Measurements from ENCODE around the gene L1TD1. TPM values are rescaled to one million over a fixed set of nuclear protein-coding genes. Genes with fewer than 3 reads are reported as not detected.
A peak's percentile ranks its signal among the peaks of the same experiment; 100 is the strongest.
"Not testable (repeated sequence)": the region's sequence is repeated elsewhere in the genome, so short reads cannot be mapped to it uniquely, and the experiment has no call there.

Gene L1TD1
- polyA plus RNA-seq (2013), result 65.5 and 65.9 TPM in 2 replicates

GRCh38 chr1:62194651-62195544, at the start of gene L1TD1:
Gene L1TD1 (plus strand): TSS chr1:62194849. CDS start chr1:62206629, 11,780 bp downstream.
- H2AFZ ChIP-seq (ENCODE audit: insufficient read depth, low read length, poor library complexity), result peak within 1 kb of the TSS; percentile 64
- peak within 1 kb of the TSS; percentile 95 for H3K4ac ChIP-seq (ENCODE audit: low read depth, low read length)
- peak within 1 kb of the TSS; percentile 76 for H2BK5ac ChIP-seq (ENCODE audit: low read depth, low read length, poor library complexity)

GRCh38 chr1:62159940-62160348, 34.7 kb upstream of the L1TD1 start:
- Histone ChIP-seq H4K91ac (ENCODE audit: low read depth, low read length) (no peak overlapping the region), H2BK5ac (ENCODE audit: low read depth, low read length, poor library complexity) (no peak overlapping the region), H3K14ac (ENCODE audit: low read length) (no peak overlapping the region), H2BK120ac (ENCODE audit: insufficient read depth, low read length, poor library complexity) (no peak overlapping the region), H3K23ac (ENCODE audit: low read length) (no peak overlapping the region), H4K12ac (ENCODE audit: low read depth, low read length) (no peak overlapping the region), H2AFZ (ENCODE audit: insufficient read depth, low read length, poor library complexity) (no peak overlapping the region), H3K9ac (ENCODE audit: low read length) (no peak overlapping the region), H4K8ac (ENCODE audit: low read depth, low read length) (no peak overlapping the region), H3K79me1 (ENCODE audit: low read length) (no peaks in the 10 kb centered on the region), H3K4me2 (ENCODE audit: low read length) (peak overlapping the region; percentile 9), H2AK5ac (ENCODE audit: low read length) (no peak overlapping the region), H3K4me1 (ENCODE audit: control insufficient read depth in 1 of 2, insufficient read depth in 2 of 2, low read length in 2 of 2) (no peaks in the 10 kb centered on the region), H3K4me3 (ENCODE audit: low read depth, low read length) (no peak overlapping the region), H3K27me3 (ENCODE audit: insufficient read depth, low read length) (no peaks in the 10 kb centered on the region), H3K36me3 (ENCODE audit: control insufficient read depth in 1 of 2, insufficient read depth in 2 of 2, low read length in 2 of 2) (peaks cover 8 to 11% of the 10 kb centered on the region in 2 experiments), H3K27ac (ENCODE audit: low read depth, low read length) (no peak overlapping the region), H3K4ac (ENCODE audit: low read depth, low read length) (no peak overlapping the region), H3K9me3 (ENCODE audit: insufficient read depth, low read depth, low read length) (no peaks in the 10 kb centered on the region), H3K79me2 (ENCODE audit: control insufficient read depth, insufficient read depth, low read length, poor library complexity) (no peaks in the 10 kb centered on the region), H3K18ac (ENCODE audit: low read length) (no peak overlapping the region), H2BK12ac (ENCODE audit: low read length) (no peak overlapping the region)
- no peak for DNase-seq
- no CpG with 5 or more reads among the region's 6 CpGs for WGBS (ENCODE audit: extremely low coverage, insufficient coverage, insufficient read length)

More at GRCh38 chr1:62194651-62195544, at the start of gene L1TD1:
- Histone ChIP-seq H3K23ac (ENCODE audit: low read length) (no peak within 1 kb of the TSS), H3K4me3 (ENCODE audit: low read depth, low read length) (peak within 1 kb of the TSS; percentile 99), H4K91ac (ENCODE audit: low read depth, low read length) (peak within 1 kb of the TSS; percentile 85), H3K9ac (ENCODE audit: low read length) (peak within 1 kb of the TSS; percentile 94), H4K12ac (ENCODE audit: low read depth, low read length) (peak within 1 kb of the TSS; percentile 69), H3K79me1 (ENCODE audit: low read length) (peaks cover 10% of the 10 kb centered on the region), H3K4me1 (ENCODE audit: control insufficient read depth in 1 of 2, insufficient read depth in 2 of 2, low read length in 2 of 2) (peaks cover 9 to 11% of the 10 kb centered on the region in 2 experiments), H3K27ac (ENCODE audit: low read depth, low read length) (peak within 1 kb of the TSS; percentile 85), H2AK5ac (ENCODE audit: low read length) (peak within 1 kb of the TSS; percentile 83), H2BK12ac (ENCODE audit: low read length) (peak within 1 kb of the TSS; percentile 89), H3K36me3 (ENCODE audit: control insufficient read depth in 1 of 2, insufficient read depth in 2 of 2, low read length in 2 of 2) (peaks cover 6 to 7% of the 10 kb centered on the region in 2 experiments), H3K27me3 (ENCODE audit: insufficient read depth, low read length) (no peaks in the 10 kb centered on the region), H3K14ac (ENCODE audit: low read length) (peak within 1 kb of the TSS; percentile 93), H3K9me3 (ENCODE audit: insufficient read depth, low read depth, low read length) (no peaks in the 10 kb centered on the region), H3K18ac (ENCODE audit: low read length) (peak within 1 kb of the TSS; percentile 76), H3K4me2 (ENCODE audit: low read length) (peak within 1 kb of the TSS; percentile 96), H4K8ac (ENCODE audit: low read depth, low read length) (peak within 1 kb of the TSS; percentile 87), H2BK120ac (ENCODE audit: insufficient read depth, low read length, poor library complexity) (peak within 1 kb of the TSS; percentile 89), H3K79me2 (ENCODE audit: control insufficient read depth, insufficient read depth, low read length, poor library complexity) (peaks cover 19% of the 10 kb centered on the region)
- peak; percentile 28 to 78 for DNase-seq
- WGBS (ENCODE audit: extremely low coverage, insufficient coverage, insufficient read length), result no CpG with 5 or more reads among the region's 55 CpGs

- no peak overlapping the region for H3K23ac ChIP-seq (ENCODE audit: low read length)
- WGBS (ENCODE audit: extremely low coverage, insufficient coverage, insufficient read length), result no CpG with 5 or more reads among the region's 1 CpG
- no peak overlapping the region for H2AFZ ChIP-seq (ENCODE audit: insufficient read depth, low read length, poor library complexity)
- peaks cover 8 to 11% of the 10 kb centered on the region in 2 experiments for H3K36me3 ChIP-seq (ENCODE audit: control insufficient read depth in 1 of 2, insufficient read depth in 2 of 2, low read length in 2 of 2)
- H3K9me3 ChIP-seq (ENCODE audit: insufficient read depth, low read depth, low read length), result no peaks in the 10 kb centered on the region
- no peak overlapping the region for H2AK5ac ChIP-seq (ENCODE audit: low read length)
- H4K8ac ChIP-seq (ENCODE audit: low read depth, low read length), result no peak overlapping the region
- H3K4me3 ChIP-seq (ENCODE audit: low read depth, low read length), result no peak overlapping the region
- no peak overlapping the region for H3K27ac ChIP-seq (ENCODE audit: low read depth, low read length)
- H3K14ac ChIP-seq (ENCODE audit: low read length), result no peak overlapping the region
- H3K4me1 ChIP-seq (ENCODE audit: control insufficient read depth in 1 of 2, insufficient read depth in 2 of 2, low read length in 2 of 2), result no peaks in the 10 kb centered on the region
- H4K12ac ChIP-seq (ENCODE audit: low read depth, low read length), result no peak overlapping the region
- no peaks in the 10 kb centered on the region for H3K79me2 ChIP-seq (ENCODE audit: control insufficient read depth, insufficient read depth, low read length, poor library complexity)
- no peak overlapping the region for H3K4me2 ChIP-seq (ENCODE audit: low read length)
- H2BK120ac ChIP-seq (ENCODE audit: insufficient read depth, low read length, poor library complexity), result no peak overlapping the region
- H2BK5ac ChIP-seq (ENCODE audit: low read depth, low read length, poor library complexity), result no peak overlapping the region
- no peak overlapping the region for H4K91ac ChIP-seq (ENCODE audit: low read depth, low read length)
- no peak overlapping the region for H3K9ac ChIP-seq (ENCODE audit: low read length)
- no peak overlapping the region for H3K4ac ChIP-seq (ENCODE audit: low read depth, low read length)
- no peak for DNase-seq
- no peak overlapping the region for H3K18ac ChIP-seq (ENCODE audit: low read length)
- no peaks in the 10 kb centered on the region for H3K79me1 ChIP-seq (ENCODE audit: low read length)
- H2BK12ac ChIP-seq (ENCODE audit: low read length), result no peak overlapping the region
- H3K27me3 ChIP-seq (ENCODE audit: insufficient read depth, low read length), result no peaks in the 10 kb centered on the region
These were observed 32.9 kb upstream of the L1TD1 start for GRCh38 chr1:62161711-62162110.

GRCh38 chr1:62170380-62170779, 24.3 kb upstream of the L1TD1 start:
- not testable (repeated sequence) for H3K4me2 ChIP-seq (ENCODE audit: low read length); H2BK5ac ChIP-seq (ENCODE audit: low read depth, low read length, poor library complexity); H2BK120ac ChIP-seq (ENCODE audit: insufficient read depth, low read length, poor library complexity); H3K4ac ChIP-seq (ENCODE audit: low read depth, low read length); H3K79me2 ChIP-seq (ENCODE audit: control insufficient read depth, insufficient read depth, low read length, poor library complexity); H3K27ac ChIP-seq (ENCODE audit: low read depth, low read length); H2AK5ac ChIP-seq (ENCODE audit: low read length); H3K36me3 ChIP-seq (ENCODE audit: control insufficient read depth in 1 of 2, insufficient read depth in 2 of 2, low read length in 2 of 2); DNase-seq; H4K8ac ChIP-seq (ENCODE audit: low read depth, low read length); H3K79me1 ChIP-seq (ENCODE audit: low read length); H3K9me3 ChIP-seq (ENCODE audit: insufficient read depth, low read depth, low read length); H2BK12ac ChIP-seq (ENCODE audit: low read length); H4K12ac ChIP-seq (ENCODE audit: low read depth, low read length); H2AFZ ChIP-seq (ENCODE audit: insufficient read depth, low read length, poor library complexity); H3K23ac ChIP-seq (ENCODE audit: low read length); H3K4me1 ChIP-seq (ENCODE audit: control insufficient read depth in 1 of 2, insufficient read depth in 2 of 2, low read length in 2 of 2); H4K91ac ChIP-seq (ENCODE audit: low read depth, low read length); H3K9ac ChIP-seq (ENCODE audit: low read length); H3K18ac ChIP-seq (ENCODE audit: low read length); H3K27me3 ChIP-seq (ENCODE audit: insufficient read depth, low read length); H3K4me3 ChIP-seq (ENCODE audit: low read depth, low read length)
- no CpG with 5 or more reads among the region's 10 CpGs for WGBS (ENCODE audit: extremely low coverage, insufficient coverage, insufficient read length)
- peak overlapping the region; percentile 36 for H3K14ac ChIP-seq (ENCODE audit: low read length)
